Astrocyte (in vitro differentiated cells and primary cell): Measurements from ENCODE around the gene GMPR2. TPM values are rescaled to one million over a fixed set of nuclear protein-coding genes. Genes with fewer than 3 reads are reported as not detected.

ENCODE experiments used
- DNase-seq: peaks from one replicate; pipeline ENCODE4 v3.0.0-alpha.2; 2010; ENCODE audit warnings: low read depth
- FAIRE-seq: peaks from 2 replicates; lab custom pipeline; 2011; peaks lifted over from hg19 to GRCh38; lab: Jason Lieb, UNC
- H2AFZ ChIP-seq: 2 replicates; pipeline ENCODE4 v1.6.0; 2012; ENCODE audit warnings: low read depth, low read length, inconsistent platforms
- H3K27ac ChIP-seq: 2 replicates; pipeline ENCODE4 v1.5.1; 2011; ENCODE audit warnings: low read depth, low read length, inconsistent platforms
- H3K27me3 ChIP-seq: 2 replicates; pipeline ENCODE4 v1.6.0; 2011; ENCODE audit warnings: low read length, inconsistent platforms; ENCODE audit not compliant: insufficient read depth
- H3K36me3 ChIP-seq: 2 replicates; pipeline ENCODE4 v1.5.1; 2011; ENCODE audit warnings: low read length, inconsistent platforms; ENCODE audit not compliant: insufficient read depth
- H3K4me1 ChIP-seq: 2 replicates; pipeline ENCODE4 v1.5.1; 2011; ENCODE audit warnings: low read length, inconsistent platforms; ENCODE audit not compliant: insufficient read depth
- H3K4me2 ChIP-seq: 2 replicates; pipeline ENCODE4 v1.6.0; 2012; ENCODE audit warnings: low read length, inconsistent platforms
- H3K4me3 ChIP-seq: 2 replicates; pipeline ENCODE4 v1.5.1; 2011; ENCODE audit warnings: low read depth, mild to moderate bottlenecking, low read length, inconsistent platforms; ENCODE audit not compliant: insufficient read depth
- H3K79me2 ChIP-seq: 2 replicates; pipeline ENCODE4 v1.6.0; 2012; ENCODE audit warnings: mild to moderate bottlenecking, low read length, inconsistent platforms; ENCODE audit not compliant: insufficient read depth
- H3K9ac ChIP-seq: 2 replicates; pipeline ENCODE4 v1.6.0; 2012; ENCODE audit warnings: mild to moderate bottlenecking, low read length, inconsistent platforms
- H3K9me3 ChIP-seq: 2 replicates; pipeline ENCODE4 v1.5.1; 2012; ENCODE audit warnings: low read depth, mild to moderate bottlenecking, low read length, inconsistent platforms; ENCODE audit not compliant: insufficient read depth
- H4K20me1 ChIP-seq: 2 replicates; pipeline ENCODE4 v1.6.0; 2012; ENCODE audit warnings: low read length, inconsistent platforms; ENCODE audit not compliant: insufficient read depth
- H3K27ac Mint-ChIP-seq: one replicate; pipeline ENCODE4 v1.8.0; 2021; ENCODE audit warnings: mild to moderate bottlenecking, mixed read lengths; ENCODE audit not compliant: unreplicated experiment
- H3K27me3 Mint-ChIP-seq: one replicate; pipeline ENCODE4 v1.8.0; 2021; ENCODE audit warnings: low read depth, mixed read lengths; ENCODE audit not compliant: unreplicated experiment
- H3K36me3 Mint-ChIP-seq: one replicate; pipeline ENCODE4 v1.8.0; 2021; ENCODE audit warnings: low read depth, mixed read lengths; ENCODE audit not compliant: unreplicated experiment
- H3K4me1 Mint-ChIP-seq: one replicate; pipeline ENCODE4 v1.8.0; 2021; ENCODE audit warnings: low read depth, mixed read lengths; ENCODE audit not compliant: unreplicated experiment
- H3K4me3 Mint-ChIP-seq: one replicate; pipeline ENCODE4 v1.8.0; 2021; ENCODE audit warnings: mild to moderate bottlenecking, moderate library complexity, mixed read lengths; ENCODE audit not compliant: unreplicated experiment
- H3K9me3 Mint-ChIP-seq: one replicate; pipeline ENCODE4 v1.8.0; 2021; ENCODE audit warnings: mild to moderate bottlenecking, mixed read lengths; ENCODE audit not compliant: unreplicated experiment
- EZH2 ChIP-seq: IDR thresholded peaks from 2 replicates; pipeline ENCODE4 v1.6.1; 2012; ENCODE audit warnings: mild to moderate bottlenecking, low read length, inconsistent platforms; ENCODE audit not compliant: insufficient read depth
- total RNA-seq: library from RNA; stranded (reverse); gene quantifications from 2 replicates; pipeline ENCODE4 v1.2.1, GENCODE V29; 2021
- TF ChIP-seq, protein P1 (sequence below): IDR thresholded peaks from 2 replicates; pipeline ENCODE4 v1.5.1; 2011; ENCODE audit warnings: low read depth, mild to moderate bottlenecking, inconsistent platforms, low read length, moderate library complexity; ENCODE audit not compliant: insufficient read depth

The GMPR2 gene
- total RNA-seq, 1 donor from 2014 or later, result 66.5 TPM

DNA sequence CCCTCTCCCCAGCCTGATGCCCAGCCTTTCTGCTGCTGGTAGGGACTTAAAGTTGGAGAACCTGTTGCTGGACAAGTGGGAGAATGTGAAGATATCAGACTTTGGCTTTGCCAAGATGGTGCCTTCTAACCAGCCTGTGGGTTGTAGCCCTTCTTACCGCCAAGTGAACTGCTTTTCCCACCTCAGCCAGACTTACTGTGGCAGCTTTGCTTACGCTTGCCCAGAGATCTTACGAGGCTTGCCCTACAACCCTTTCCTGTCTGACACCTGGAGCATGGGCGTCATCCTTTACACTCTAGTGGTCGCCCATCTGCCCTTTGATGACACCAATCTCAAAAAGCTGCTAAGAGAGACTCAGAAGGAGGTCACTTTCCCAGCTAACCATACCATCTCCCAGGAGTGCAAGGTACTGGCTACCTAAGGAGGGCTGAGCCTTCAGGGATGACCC lies 25.6 kb upstream of the GMPR2 start:
- Histone ChIP-seq H3K9me3 (no peaks in the 10 kb centered on the region), H3K9ac (no peak overlapping the region), H3K4me3 (no peak overlapping the region), H4K20me1 (peaks cover 4% of the 10 kb centered on the region), H3K79me2 (peaks cover 8% of the 10 kb centered on the region), H3K4me2 (no peak overlapping the region), H3K27me3 (no peaks in the 10 kb centered on the region), H3K4me1 (no peaks in the 10 kb centered on the region), H2AFZ (no peak overlapping the region), H3K27ac (no peak overlapping the region), H3K36me3 (peaks cover 9% of the 10 kb centered on the region)
- Mint-ChIP-seq H3K4me3 (no peak overlapping the region), H3K9me3 (peaks cover 5% of the 10 kb centered on the region), H3K27ac (no peak overlapping the region), H3K4me1 (peaks cover 3% of the 10 kb centered on the region), H3K27me3 (no peaks in the 10 kb centered on the region), H3K36me3 (peaks cover 43% of the 10 kb centered on the region)
- no peak for DNase-seq
- TF ChIP-seq, protein P1, sequence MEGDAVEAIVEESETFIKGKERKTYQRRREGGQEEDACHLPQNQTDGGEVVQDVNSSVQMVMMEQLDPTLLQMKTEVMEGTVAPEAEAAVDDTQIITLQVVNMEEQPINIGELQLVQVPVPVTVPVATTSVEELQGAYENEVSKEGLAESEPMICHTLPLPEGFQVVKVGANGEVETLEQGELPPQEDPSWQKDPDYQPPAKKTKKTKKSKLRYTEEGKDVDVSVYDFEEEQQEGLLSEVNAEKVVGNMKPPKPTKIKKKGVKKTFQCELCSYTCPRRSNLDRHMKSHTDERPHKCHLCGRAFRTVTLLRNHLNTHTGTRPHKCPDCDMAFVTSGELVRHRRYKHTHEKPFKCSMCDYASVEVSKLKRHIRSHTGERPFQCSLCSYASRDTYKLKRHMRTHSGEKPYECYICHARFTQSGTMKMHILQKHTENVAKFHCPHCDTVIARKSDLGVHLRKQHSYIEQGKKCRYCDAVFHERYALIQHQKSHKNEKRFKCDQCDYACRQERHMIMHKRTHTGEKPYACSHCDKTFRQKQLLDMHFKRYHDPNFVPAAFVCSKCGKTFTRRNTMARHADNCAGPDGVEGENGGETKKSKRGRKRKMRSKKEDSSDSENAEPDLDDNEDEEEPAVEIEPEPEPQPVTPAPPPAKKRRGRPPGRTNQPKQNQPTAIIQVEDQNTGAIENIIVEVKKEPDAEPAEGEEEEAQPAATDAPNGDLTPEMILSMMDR, result no peak
- TF ChIP-seq EZH2, result no peak
- no peak for FAIRE-seq

DNA sequence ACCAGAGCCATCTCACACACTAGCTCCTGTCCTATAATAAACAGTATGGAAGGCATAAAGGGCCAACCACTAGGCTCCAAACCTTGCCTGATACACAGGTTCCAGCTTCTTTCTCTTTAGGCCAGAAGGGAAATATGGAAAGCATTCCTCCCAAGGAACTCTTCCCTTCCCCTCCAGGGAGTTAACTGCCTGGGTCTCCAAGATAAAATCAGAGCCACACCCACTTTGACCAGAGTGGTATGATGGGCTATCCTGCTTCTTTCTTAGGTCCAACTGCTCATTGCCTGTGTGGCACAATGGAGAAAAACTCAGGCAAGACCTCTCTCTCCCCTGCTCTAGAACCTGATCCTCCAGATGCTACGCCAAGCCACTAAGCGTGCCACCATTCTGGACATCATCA lies 25.1 kb upstream of the GMPR2 start:
- H3K27ac ChIP-seq, result no peak overlapping the region
- peaks cover 11% of the 10 kb centered on the region for H3K79me2 ChIP-seq
- no peak overlapping the region for H3K27ac Mint-ChIP-seq
- H3K36me3 ChIP-seq, result peaks cover 9% of the 10 kb centered on the region
- H3K4me3 ChIP-seq, result no peak overlapping the region
- peaks cover 4% of the 10 kb centered on the region for H3K9me3 Mint-ChIP-seq
- no peaks in the 10 kb centered on the region for H3K4me1 ChIP-seq
- H3K9ac ChIP-seq, result no peak overlapping the region
- no peak overlapping the region for H3K4me2 ChIP-seq
- FAIRE-seq (no peak), DNase-seq (no peak)
- no peak overlapping the region for H3K4me3 Mint-ChIP-seq
- H3K27me3 Mint-ChIP-seq, result no peaks in the 10 kb centered on the region
- peaks cover 4% of the 10 kb centered on the region for H4K20me1 ChIP-seq
- no peaks in the 10 kb centered on the region for H3K9me3 ChIP-seq
- peaks cover 39% of the 10 kb centered on the region for H3K36me3 Mint-ChIP-seq
- no peak overlapping the region for H2AFZ ChIP-seq
- TF ChIP-seq EZH2, result no peak
- TF ChIP-seq, protein P1, result no peak
- no peaks in the 10 kb centered on the region for H3K27me3 ChIP-seq
- peaks cover 3% of the 10 kb centered on the region for H3K4me1 Mint-ChIP-seq

DNA sequence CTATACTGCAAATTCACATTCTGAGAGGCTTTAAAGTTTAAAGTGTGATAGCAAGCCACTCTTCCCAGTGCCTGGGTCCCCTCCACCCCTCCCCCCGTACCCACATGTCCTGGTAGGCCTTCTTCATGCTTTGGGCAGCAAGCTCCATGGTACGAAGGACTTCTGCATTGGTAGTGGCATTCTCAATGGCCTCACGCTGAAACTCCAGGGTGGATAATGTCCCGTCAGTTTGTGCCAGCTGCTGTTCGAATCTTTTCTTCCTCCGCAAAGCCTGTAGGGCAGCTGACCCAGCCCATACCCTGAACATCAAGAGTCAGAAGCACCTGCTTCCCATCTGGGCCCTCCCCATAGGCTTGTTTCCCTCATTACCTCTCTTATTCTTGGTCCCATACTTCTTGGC lies 21.4 kb upstream of the GMPR2 start:
- no peak overlapping the region for H2AFZ ChIP-seq
- H3K9me3 Mint-ChIP-seq, result no peaks in the 10 kb centered on the region
- TF ChIP-seq, protein P1, result no peak
- no peak for TF ChIP-seq EZH2
- H3K4me1 ChIP-seq, result peaks cover 8% of the 10 kb centered on the region
- peaks cover 9% of the 10 kb centered on the region for H3K4me1 Mint-ChIP-seq
- no peak overlapping the region for H3K27ac ChIP-seq
- peaks cover 8% of the 10 kb centered on the region for H3K36me3 ChIP-seq
- H3K27me3 Mint-ChIP-seq, result no peaks in the 10 kb centered on the region
- no peaks in the 10 kb centered on the region for H3K9me3 ChIP-seq
- peaks cover 11% of the 10 kb centered on the region for H3K79me2 ChIP-seq
- no peak for DNase-seq
- FAIRE-seq, result no peak
- no peak overlapping the region for H3K4me3 ChIP-seq
- H3K36me3 Mint-ChIP-seq, result peaks cover 28% of the 10 kb centered on the region
- H3K4me2 ChIP-seq, result no peak overlapping the region
- H3K27ac Mint-ChIP-seq, result peak overlapping the region; percentile 62
- H4K20me1 ChIP-seq, result no peaks in the 10 kb centered on the region
- H3K27me3 ChIP-seq, result no peaks in the 10 kb centered on the region
- peak overlapping the region; percentile 92 for H3K4me3 Mint-ChIP-seq
- H3K9ac ChIP-seq, result no peak overlapping the region
